ENCODE results near the gene HCN2. TPM values are rescaled to one million over a fixed set of nuclear protein-coding genes. Genes with fewer than 3 reads are reported as not detected.

HCN2 gene
- total and polyA plus RNA-seq, 9 of the 15 experiments (the other 6 are each of a cell fraction or from before 2014, with no cell fraction given) = 0.29 to 4.2 (median 0.82) TPM; not detected in 2

DNA sequence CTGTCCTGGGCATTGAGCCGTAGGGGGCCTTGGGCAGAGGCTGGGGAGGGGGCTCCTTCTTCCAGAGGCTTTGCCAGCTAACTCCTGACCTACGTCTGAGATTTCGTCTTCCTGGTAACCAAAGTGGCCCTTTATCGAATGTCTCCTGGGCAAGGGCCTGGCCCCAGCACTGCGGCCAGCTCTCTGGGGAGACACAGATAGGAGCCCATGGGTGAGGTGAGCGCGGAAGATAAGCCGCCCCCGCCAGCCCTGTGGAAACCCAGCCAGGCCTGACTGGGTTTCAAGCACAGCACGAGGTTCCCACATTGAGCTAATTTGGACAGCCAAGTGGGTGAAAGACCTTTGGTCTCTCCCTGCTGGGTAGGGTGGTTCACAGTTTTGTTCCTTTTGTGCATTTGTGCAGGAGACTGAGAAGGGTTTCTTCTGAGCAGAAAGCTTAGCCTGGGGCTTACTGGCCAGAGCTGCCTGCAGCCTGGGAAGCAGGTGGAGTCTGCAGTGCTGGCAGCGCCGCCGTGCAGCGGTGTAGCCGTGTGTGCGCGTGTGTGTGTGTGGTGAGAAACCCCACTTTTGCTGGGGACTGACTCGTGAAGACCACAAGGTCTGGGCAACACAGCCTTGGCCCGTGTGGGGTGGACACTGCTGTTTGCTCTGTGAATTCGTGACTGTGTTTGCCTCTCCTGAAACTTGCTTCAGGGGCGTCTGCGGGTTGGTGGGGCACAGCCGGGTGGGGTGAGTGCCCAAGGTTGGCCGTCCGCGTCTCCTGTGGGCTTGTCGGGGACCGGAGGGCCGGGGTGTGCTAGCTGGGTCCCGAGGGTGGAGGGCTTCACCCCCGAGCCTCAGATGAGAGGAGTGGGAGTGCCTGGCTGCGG lies 14.8 kb upstream of the HCN2 start:
- peak overlapping the region; percentile 53 to 95; a peak in 3 of 4 replicates for H3K9ac ChIP-seq (ENCODE audit: insufficient read depth in 1 of 2, low read depth in 2 of 2, low read length in 2 of 2)
- BruUV-seq (replicated peaks) = no TSS peak
- peaks cover 28 to 85% of the 10 kb centered on the region in 2 experiments for H3K4me1 ChIP-seq (replicated peaks in 1 of 2; ENCODE audit: control insufficient read depth in 2 of 2, insufficient read depth in 2 of 2, low read length in 2 of 2)
- no peaks in the 10 kb centered on the region for H3K27me3 ChIP-seq (ENCODE audit: control insufficient read depth in 2 of 2, insufficient read depth in 2 of 2, low read length in 2 of 2)
- peaks cover 63% of the 10 kb centered on the region for H4K20me1 ChIP-seq (replicated peaks; ENCODE audit: control insufficient read depth, insufficient read depth, low read length)
- H3K36me3 ChIP-seq (ENCODE audit: control insufficient read depth, insufficient read depth, low read length) = peaks cover 42% of the 10 kb centered on the region; the same call in 2 of the 3 replicates
- H3K27ac ChIP-seq (ENCODE audit: extremely low read depth, low read depth, low read length) = peak overlapping the region; percentile 73
- ChIA-PET POLR2A (interaction anchor here (0.5 to 2.3 kb wide), 17 partner anchors 8 to 1016 kb away, joined by 3 to 41 read pairs (median 3); partner anchors contain the start of genes CDC34 and HCN2), CTCF (ENCODE audit: low intra/inter-chr PET ratio) (no interaction called here)
- H3K4me2 ChIP-seq (ENCODE audit: insufficient read depth, low read length) = peak overlapping the region; percentile 79
- intact Hi-C loops (cut with micrococcal nuclease) (loop anchor here (2.0 kb wide), 1 partner anchor 30 kb away; no protein-coding TSS in a partner anchor), in situ Hi-C loops (cut with MboI) (no loop called here)
- FAIRE-seq (peak; percentile 99), DNase-seq (ENCODE audit: extremely low read depth in 1 of 4, low spot score in 3 of 4) (peak; percentile 74 to 96 (median 82)), ATAC-seq (peak; percentile 78)
- peak overlapping the region; percentile 99; the same call in 1 of the 2 replicates for H3K4me3 ChIP-seq
- peaks cover 15% of the 10 kb centered on the region for H3K9me1 ChIP-seq (ENCODE audit: control insufficient read depth, insufficient read depth, low read length)
- H3K9me3 ChIP-seq (replicated peaks; ENCODE audit: control insufficient read depth, insufficient read depth, low read depth, low read length) = peaks cover 3% of the 10 kb centered on the region
- peaks cover 78% of the 10 kb centered on the region for H3K79me2 ChIP-seq (ENCODE audit: control insufficient read depth, insufficient read depth, low read length)
- 3% methylated on average over 27 of the region's 32 CpGs for WGBS (ENCODE audit: insufficient coverage, low coverage, missing lambda C conversion rate)
- no peak overlapping the region for H2AFZ ChIP-seq (ENCODE audit: low read depth, low read length)
- TF ChIP-seq ZNF24 (IDR thresholded peaks at IDR 0.05) (no peak), DMBX1 (CRISPR knock-in tag; IDR thresholded peaks at IDR 0.05; ENCODE audit: borderline replicate concordance) (peak; percentile 92), ZKSCAN8 (CRISPR knock-in tag; IDR thresholded peaks at IDR 0.05) (peak; percentile 71; the same call in 1 of the 2 replicates), STAT5B (CRISPR knock-in tag; IDR thresholded peaks at IDR 0.05) (no peak), LCOR (CRISPR knock-in tag; IDR thresholded peaks at IDR 0.05) (peak; percentile 80), PTRF (tag; IDR thresholded peaks at IDR 0.05) (no peak), MCM5 (IDR thresholded peaks at IDR 0.05; ENCODE audit: low read depth) (no peak), NFATC3 (IDR thresholded peaks at IDR 0.05) (0 out of 2 replicates have a peak, but pooled peaks have one; percentile 72), ZFP1 (CRISPR knock-in tag; IDR thresholded peaks at IDR 0.05) (no peak), CBX8 (IDR thresholded peaks at IDR 0.05; ENCODE audit: borderline replicate concordance, extremely low read depth, low read depth, low read length, poor library complexity, severe bottlenecking) (no peak), EGR1 (conservative IDR thresholded peaks at IDR 0.05) (peak; percentile 100), KLF13 (tag; IDR thresholded peaks at IDR 0.05; ENCODE audit: borderline replicate concordance, low read depth) (no peak), U2AF2 (optimal IDR thresholded peaks at IDR 0.05; ENCODE audit: low read depth, low read length) (no peak), TAF9B (IDR thresholded peaks at IDR 0.05; ENCODE audit: partially characterized antibody) (no peak), FOXJ2 (tag; IDR thresholded peaks at IDR 0.05) (no peak), HEY1 (CRISPR knock-in tag; IDR thresholded peaks at IDR 0.05; ENCODE audit: borderline replicate concordance) (no peak), ZC3H4 (CRISPR knock-in tag; IDR thresholded peaks at IDR 0.05; ENCODE audit: borderline replicate concordance) (no peak)
- TF ChIP-seq, protein P1, sequence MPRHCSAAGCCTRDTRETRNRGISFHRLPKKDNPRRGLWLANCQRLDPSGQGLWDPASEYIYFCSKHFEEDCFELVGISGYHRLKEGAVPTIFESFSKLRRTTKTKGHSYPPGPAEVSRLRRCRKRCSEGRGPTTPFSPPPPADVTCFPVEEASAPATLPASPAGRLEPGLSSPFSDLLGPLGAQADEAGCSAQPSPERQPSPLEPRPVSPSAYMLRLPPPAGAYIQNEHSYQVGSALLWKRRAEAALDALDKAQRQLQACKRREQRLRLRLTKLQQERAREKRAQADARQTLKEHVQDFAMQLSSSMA (CRISPR knock-in tag; IDR thresholded peaks at IDR 0.05) = no peak
- TF ChIP-seq, protein P2, sequence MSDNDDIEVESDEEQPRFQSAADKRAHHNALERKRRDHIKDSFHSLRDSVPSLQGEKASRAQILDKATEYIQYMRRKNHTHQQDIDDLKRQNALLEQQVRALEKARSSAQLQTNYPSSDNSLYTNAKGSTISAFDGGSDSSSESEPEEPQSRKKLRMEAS (CRISPR knock-in tag; IDR thresholded peaks at IDR 0.05) = peak; percentile 94
- TF ChIP-seq, protein P3, sequence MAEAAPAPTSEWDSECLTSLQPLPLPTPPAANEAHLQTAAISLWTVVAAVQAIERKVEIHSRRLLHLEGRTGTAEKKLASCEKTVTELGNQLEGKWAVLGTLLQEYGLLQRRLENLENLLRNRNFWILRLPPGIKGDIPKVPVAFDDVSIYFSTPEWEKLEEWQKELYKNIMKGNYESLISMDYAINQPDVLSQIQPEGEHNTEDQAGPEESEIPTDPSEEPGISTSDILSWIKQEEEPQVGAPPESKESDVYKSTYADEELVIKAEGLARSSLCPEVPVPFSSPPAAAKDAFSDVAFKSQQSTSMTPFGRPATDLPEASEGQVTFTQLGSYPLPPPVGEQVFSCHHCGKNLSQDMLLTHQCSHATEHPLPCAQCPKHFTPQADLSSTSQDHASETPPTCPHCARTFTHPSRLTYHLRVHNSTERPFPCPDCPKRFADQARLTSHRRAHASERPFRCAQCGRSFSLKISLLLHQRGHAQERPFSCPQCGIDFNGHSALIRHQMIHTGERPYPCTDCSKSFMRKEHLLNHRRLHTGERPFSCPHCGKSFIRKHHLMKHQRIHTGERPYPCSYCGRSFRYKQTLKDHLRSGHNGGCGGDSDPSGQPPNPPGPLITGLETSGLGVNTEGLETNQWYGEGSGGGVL (CRISPR knock-in tag; IDR thresholded peaks at IDR 0.05) = no peak
